Breast epithelium (tissue), 4 donors: ENCODE data around the gene TYMS. TPM values are rescaled to one million over a fixed set of nuclear protein-coding genes. Genes with fewer than 3 reads are reported as not detected.

Source experiments
- DNase-seq, 2 donors: peaks; one replicate each; pipeline ENCODE4 v3.0.0-alpha.2; 2019; ENCODE audit warnings: low spot score in 2 of 2
- H3K27ac ChIP-seq, 2 donors: fragments of 200-600 bp; sonication (generic) in 1 of 2; one replicate each; pipeline ENCODE4 v1.5.1; 2016 to 2019; ENCODE audit warnings: mild to moderate bottlenecking in 1 of 2
- H3K27me3 ChIP-seq, 2 donors: fragments of 200-600 bp; sonication (generic) in 1 of 2; one replicate each; pipeline versions ENCODE4 v1.5.1 to v1.6.0; 2017 to 2019; ENCODE audit warnings: control low read depth in 1 of 2, mild to moderate bottlenecking in 1 of 2
- H3K36me3 ChIP-seq: fragments of 200-600 bp; one replicate; pipeline ENCODE4 v1.5.1; 2019
- H3K4me1 ChIP-seq, 2 donors: fragments of 200-600 bp; sonication (generic); one replicate each; pipeline ENCODE4 v1.5.1; 2016 to 2019; ENCODE audit warnings: control low read depth in 1 of 2
- H3K4me3 ChIP-seq, 3 donors: fragments of 200-600 bp; sonication (generic); 1 replicate in 2 of 3; 2 replicates in 1 of 3; pipeline ENCODE4 v1.5.1; 2016 to 2019; ENCODE audit warnings: mild to moderate bottlenecking in 3 of 3, moderate library complexity in 2 of 3
- H3K9me3 ChIP-seq, 2 donors: fragments of 200-600 bp; sonication (generic) in 1 of 2; one replicate each; pipeline ENCODE4 v1.5.1; 2016 to 2019; ENCODE audit warnings: control low read depth in 1 of 2
- POLR2A ChIP-seq: fragments of 450-650 bp; IDR thresholded peaks from one replicate; pipeline ENCODE4 v1.6.1; 2016; ENCODE audit warnings: antibody characterized with exemption, mild to moderate bottlenecking, moderate library complexity
- POLR2AphosphoS5 ChIP-seq, 3 donors: sonication (generic); formaldehyde crosslinking; IDR thresholded peaks; one replicate each; pipeline ENCODE4 v1.6.1; 2017; ENCODE audit warnings: antibody characterized with exemption in 3 of 3
- intact Hi-C: fragments of 100-400 bp; cut with DNase I; formaldehyde crosslinking; loops from one replicate; pipeline ENCODE4 v1.15.1; 2023; ENCODE audit warnings: low total_unique reads
- total RNA-seq, 3 donors: library from RNA; depleted of rRNA; stranded (reverse); fragments of >200 nt; gene quantifications; one replicate each; pipeline ENCODE4 v1.1.0, GENCODE V29; 2016
- TF ChIP-seq, protein P1 (sequence below), 3 donors: fragments of 450-650 bp; IDR thresholded peaks; one replicate each; pipeline ENCODE4 v1.5.1; 2016 to 2017; ENCODE audit warnings: antibody characterized with exemption in 3 of 3, mild to moderate bottlenecking in 3 of 3, moderate library complexity in 3 of 3

TYMS gene
- 1 to 10 TPM; 1.3 to 2.1 (median 2.0) TPM for total RNA-seq

DNA sequence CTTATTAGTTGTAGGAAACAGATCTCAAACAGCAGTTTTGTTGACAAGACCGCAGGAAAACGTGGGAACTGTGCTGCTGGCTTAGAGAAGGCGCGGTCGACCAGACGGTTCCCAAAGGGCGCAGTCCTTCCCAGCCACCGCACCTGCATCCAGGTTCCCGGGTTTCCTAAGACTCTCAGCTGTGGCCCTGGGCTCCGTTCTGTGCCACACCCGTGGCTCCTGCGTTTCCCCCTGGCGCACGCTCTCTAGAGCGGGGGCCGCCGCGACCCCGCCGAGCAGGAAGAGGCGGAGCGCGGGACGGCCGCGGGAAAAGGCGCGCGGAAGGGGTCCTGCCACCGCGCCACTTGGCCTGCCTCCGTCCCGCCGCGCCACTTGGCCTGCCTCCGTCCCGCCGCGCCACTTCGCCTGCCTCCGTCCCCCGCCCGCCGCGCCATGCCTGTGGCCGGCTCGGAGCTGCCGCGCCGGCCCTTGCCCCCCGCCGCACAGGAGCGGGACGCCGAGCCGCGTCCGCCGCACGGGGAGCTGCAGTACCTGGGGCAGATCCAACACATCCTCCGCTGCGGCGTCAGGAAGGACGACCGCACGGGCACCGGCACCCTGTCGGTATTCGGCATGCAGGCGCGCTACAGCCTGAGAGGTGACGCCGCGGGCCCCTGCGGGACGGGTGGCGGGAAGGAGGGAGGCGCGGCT is at the start of gene TYMS:
Gene TYMS, plus strand, starts transcription at position 343 of the 690 bp plus-strand sequence. Its CDS starts 90 bp downstream, at position 433.
- no peaks in the 10 kb centered on the region for H3K27me3 ChIP-seq
- no peaks in the 10 kb centered on the region for H3K9me3 ChIP-seq
- DNase-seq, result no peak

DNA sequence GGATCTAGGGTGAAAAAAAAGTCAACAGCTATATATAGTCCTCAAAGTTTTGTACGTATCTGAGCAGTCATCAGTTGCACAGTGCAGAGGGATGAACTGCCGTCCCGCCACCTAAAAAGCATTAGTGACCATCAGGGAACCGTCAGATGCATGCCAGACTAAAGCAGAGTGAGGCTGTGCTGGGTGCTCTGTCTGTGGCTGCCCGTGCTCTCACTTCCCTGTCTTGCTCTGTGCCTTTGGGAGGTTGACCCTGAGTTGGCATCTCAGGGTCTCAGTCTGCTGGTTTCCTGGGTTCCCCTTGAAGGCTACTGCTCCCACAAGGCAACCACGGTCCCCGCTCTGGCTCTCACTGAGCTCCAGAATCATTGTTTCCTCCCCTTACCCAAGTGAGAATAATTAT is 49.5 kb upstream of the TYMS start:
- no peaks in the 10 kb centered on the region for H3K36me3 ChIP-seq
- H3K4me3 ChIP-seq, result no peak overlapping the region
- no peaks in the 10 kb centered on the region for H3K4me1 ChIP-seq
- DNase-seq, result no peak
- no peaks in the 10 kb centered on the region for H3K27me3 ChIP-seq
- intact Hi-C loops, result loop anchor here (10.0 kb wide), 1 partner anchor 323 kb away; no protein-coding TSS in a partner anchor
- H3K27ac ChIP-seq, result no peak overlapping the region
- H3K9me3 ChIP-seq, result no peaks in the 10 kb centered on the region
- TF ChIP-seq POLR2A (no peak), POLR2AphosphoS5 (IDR thresholded peaks at IDR 0.05) (no peak)
- TF ChIP-seq, protein P1, sequence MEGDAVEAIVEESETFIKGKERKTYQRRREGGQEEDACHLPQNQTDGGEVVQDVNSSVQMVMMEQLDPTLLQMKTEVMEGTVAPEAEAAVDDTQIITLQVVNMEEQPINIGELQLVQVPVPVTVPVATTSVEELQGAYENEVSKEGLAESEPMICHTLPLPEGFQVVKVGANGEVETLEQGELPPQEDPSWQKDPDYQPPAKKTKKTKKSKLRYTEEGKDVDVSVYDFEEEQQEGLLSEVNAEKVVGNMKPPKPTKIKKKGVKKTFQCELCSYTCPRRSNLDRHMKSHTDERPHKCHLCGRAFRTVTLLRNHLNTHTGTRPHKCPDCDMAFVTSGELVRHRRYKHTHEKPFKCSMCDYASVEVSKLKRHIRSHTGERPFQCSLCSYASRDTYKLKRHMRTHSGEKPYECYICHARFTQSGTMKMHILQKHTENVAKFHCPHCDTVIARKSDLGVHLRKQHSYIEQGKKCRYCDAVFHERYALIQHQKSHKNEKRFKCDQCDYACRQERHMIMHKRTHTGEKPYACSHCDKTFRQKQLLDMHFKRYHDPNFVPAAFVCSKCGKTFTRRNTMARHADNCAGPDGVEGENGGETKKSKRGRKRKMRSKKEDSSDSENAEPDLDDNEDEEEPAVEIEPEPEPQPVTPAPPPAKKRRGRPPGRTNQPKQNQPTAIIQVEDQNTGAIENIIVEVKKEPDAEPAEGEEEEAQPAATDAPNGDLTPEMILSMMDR (IDR thresholded peaks at IDR 0.05), result no peak

More for the DNA sequence above, at the start of gene TYMS:
- TF ChIP-seq POLR2A (no peak), POLR2AphosphoS5 (IDR thresholded peaks at IDR 0.05) (no peak)
- TF ChIP-seq, protein P1 (IDR thresholded peaks at IDR 0.05), result no peak
- peak within 1 kb of the TSS in 1 of 2 donors; percentile 17 for H3K27ac ChIP-seq
- H3K4me3 ChIP-seq, result peak within 1 kb of the TSS; percentile 50 to 84 (median 82)
- H3K36me3 ChIP-seq, result no peaks in the 10 kb centered on the region
- intact Hi-C loops, result no loop called here
- no peaks in the 10 kb centered on the region for H3K4me1 ChIP-seq

DNA sequence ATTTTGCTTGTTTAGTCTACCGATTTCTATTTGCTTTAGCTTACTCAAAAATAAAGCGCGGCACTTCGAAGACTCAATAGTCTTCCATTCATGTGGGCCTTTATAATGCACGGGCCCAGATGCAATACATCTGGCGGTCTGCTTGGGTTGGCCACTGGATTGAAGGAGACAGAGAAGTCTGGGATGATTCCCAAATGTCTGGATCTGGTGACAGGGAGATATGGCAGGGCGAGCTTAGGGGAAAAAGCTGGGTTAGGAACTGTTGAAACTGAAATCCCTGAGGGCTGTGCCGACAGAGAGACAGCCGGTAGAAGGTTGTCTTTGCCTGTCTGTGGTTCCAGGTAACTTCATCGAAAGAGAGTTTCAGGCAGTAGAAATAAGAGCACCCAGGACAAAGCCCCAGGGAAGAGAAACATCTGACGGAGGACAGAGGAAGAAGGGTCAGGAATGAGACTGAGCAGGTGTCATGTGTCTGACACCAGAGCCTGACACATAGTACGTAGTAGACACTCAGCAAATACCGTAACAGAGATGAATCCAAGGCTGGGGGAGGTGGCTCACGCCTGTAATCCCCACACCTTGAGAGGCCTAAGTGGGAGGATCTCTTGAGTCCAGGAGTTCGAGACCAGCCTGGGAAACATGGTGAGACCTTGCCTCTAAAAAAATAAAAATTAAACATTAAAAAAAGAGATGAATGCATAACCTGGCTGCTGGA is 47.1 kb upstream of the TYMS start:
- no peak for DNase-seq
- H3K4me3 ChIP-seq, result no peak overlapping the region
- H3K27ac ChIP-seq, result no peak overlapping the region
- no peaks in the 10 kb centered on the region for H3K4me1 ChIP-seq
- TF ChIP-seq, protein P1 (IDR thresholded peaks at IDR 0.05), result no peak
- TF ChIP-seq POLR2A (no peak), POLR2AphosphoS5 (IDR thresholded peaks at IDR 0.05) (no peak)
- H3K27me3 ChIP-seq, result no peaks in the 10 kb centered on the region
- intact Hi-C loops, result no loop called here
- H3K36me3 ChIP-seq, result no peaks in the 10 kb centered on the region
- H3K9me3 ChIP-seq, result no peaks in the 10 kb centered on the region

DNA sequence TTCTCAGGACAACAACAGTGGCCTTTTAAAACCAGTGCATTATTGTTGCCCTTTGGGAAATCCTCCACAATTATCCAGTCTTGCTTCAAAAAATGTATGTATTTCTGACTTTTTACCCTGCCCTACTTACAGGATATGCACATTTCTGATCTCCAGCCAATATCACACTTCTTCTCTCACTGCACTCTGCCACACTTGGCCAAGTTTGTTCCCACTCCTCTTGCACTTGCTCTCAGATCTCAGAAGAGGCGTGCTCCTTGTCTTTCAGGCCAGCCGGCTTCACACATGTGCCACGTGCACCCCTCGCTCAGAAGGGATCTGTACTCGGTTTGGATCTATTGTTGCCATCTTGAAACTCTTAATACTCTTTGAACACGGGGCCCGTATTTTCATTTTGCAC is 45.3 kb upstream of the TYMS start:
- H3K36me3 ChIP-seq, result no peaks in the 10 kb centered on the region
- TF ChIP-seq POLR2A, result no peak
- TF ChIP-seq, protein P1 (IDR thresholded peaks at IDR 0.05), result no peak
- TF ChIP-seq POLR2AphosphoS5 (IDR thresholded peaks at IDR 0.05), result no peak
- intact Hi-C loops, result no loop called here

DNA sequence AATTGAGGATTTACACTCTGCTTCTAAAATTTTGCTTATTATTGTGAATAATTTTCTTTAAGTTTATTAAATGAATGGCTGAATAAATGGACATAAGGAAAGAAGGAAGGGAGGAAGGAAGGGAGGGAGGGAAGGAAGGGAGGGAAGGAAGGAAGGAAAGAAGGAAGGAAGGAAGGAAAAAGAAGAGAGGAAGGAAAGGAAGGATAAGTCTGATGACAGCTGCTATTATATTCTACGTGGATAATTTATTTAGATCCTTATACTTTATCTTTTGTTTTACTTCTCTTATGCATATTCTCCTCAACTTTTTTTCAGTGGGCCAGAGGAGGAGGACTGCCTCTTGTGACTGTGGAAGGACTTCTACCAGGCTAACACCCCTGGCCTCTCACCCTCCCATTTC is 43.3 kb upstream of the TYMS start:
- no peak for TF ChIP-seq POLR2AphosphoS5 (IDR thresholded peaks at IDR 0.05)
- DNase-seq, result no peak
- intact Hi-C loops, result no loop called here
- Histone ChIP-seq H3K36me3 (no peaks in the 10 kb centered on the region), H3K27me3 (no peaks in the 10 kb centered on the region), H3K27ac (no peak overlapping the region), H3K4me1 (no peaks in the 10 kb centered on the region), H3K4me3 (no peak overlapping the region), H3K9me3 (no peaks in the 10 kb centered on the region)

More for the DNA sequence above, 45.3 kb upstream of the TYMS start:
- no peak overlapping the region for H3K27ac ChIP-seq
- no peak overlapping the region for H3K4me3 ChIP-seq
- H3K9me3 ChIP-seq, result no peaks in the 10 kb centered on the region
- no peak for DNase-seq
- H3K4me1 ChIP-seq, result no peaks in the 10 kb centered on the region
- no peaks in the 10 kb centered on the region for H3K27me3 ChIP-seq
